Dermis blood vessel endothelial cell (primary cell): Measurements from ENCODE around the gene ADAMTS13. TPM values are rescaled to one million over a fixed set of nuclear protein-coding genes. Genes with fewer than 3 reads are reported as not detected.

ENCODE experiments used
- DNase-seq: peaks from one replicate; pipeline ENCODE4 v3.0.0; 2010
- total RNA-seq: library from RNA; depleted of rRNA; stranded (reverse); fragments of >200 nt; gene quantifications from 2 replicates; pipeline ENCODE4 v1.2.3, GENCODE V29; 2014

ADAMTS13 gene
- total RNA-seq, 1 donor from 2014 or later = 1.0 TPM

DNA sequence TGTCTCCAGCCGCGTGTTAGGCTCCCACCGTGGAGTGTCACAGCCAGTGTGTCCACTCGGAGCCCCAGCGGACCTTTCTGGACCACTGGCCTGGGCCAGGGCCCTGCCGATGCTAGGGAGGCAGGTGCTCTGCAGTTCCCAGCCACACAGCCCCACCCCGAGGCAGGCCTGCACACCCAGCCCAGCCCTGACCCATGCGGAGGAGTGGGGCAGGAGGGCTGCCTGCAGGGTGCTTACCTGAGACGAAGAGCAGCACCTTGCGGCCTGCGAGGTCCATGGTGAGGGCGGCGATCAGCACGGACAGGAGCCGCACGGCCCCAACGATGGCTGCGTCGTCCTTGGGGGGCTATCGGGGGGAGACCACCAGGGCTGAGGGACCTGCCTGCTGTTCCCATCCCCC lies 51.6 kb downstream of the ADAMTS13 start:
- no peak for DNase-seq

DNA sequence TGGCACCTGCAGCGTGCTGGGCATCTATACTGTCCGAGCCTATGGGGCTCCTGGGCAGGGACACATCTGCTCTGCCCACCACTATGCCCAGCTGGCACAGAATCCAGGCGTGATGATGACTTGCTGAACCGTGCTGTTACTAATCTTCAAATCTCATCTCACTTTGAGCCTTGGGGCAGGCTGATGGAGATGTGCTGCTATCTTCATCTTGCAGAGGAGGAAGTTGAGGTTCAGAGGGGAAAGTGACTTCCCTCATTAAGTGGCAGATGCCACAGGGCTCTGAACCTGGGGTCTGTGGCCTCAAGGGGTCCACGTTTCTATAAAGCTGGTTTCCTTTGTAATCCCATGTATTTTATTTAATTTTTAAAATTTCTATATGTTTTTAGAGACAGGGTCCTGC lies 52.0 kb downstream of the ADAMTS13 start:
- DNase-seq = no peak

DNA sequence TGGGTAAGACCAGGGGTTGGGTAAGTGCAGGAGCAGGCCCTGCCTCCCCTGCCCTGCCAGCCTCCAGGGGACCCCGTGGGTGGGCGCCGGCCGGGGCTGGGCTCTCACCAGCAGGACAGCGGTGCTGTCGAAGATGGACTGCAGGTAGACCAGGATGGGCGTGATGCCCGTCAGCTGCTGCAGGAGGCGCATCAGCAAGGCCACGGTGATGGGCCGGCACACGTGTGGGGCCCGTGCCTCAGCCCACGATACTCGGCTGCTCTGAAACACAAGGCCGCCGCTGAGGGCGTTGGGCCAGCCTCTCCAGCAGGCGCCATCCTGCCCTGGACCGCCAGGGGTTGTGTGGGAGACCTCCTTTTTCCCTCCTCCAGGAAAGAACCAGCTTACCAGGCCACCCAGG lies 52.7 kb downstream of the ADAMTS13 start:
- DNase-seq = no peak

DNA sequence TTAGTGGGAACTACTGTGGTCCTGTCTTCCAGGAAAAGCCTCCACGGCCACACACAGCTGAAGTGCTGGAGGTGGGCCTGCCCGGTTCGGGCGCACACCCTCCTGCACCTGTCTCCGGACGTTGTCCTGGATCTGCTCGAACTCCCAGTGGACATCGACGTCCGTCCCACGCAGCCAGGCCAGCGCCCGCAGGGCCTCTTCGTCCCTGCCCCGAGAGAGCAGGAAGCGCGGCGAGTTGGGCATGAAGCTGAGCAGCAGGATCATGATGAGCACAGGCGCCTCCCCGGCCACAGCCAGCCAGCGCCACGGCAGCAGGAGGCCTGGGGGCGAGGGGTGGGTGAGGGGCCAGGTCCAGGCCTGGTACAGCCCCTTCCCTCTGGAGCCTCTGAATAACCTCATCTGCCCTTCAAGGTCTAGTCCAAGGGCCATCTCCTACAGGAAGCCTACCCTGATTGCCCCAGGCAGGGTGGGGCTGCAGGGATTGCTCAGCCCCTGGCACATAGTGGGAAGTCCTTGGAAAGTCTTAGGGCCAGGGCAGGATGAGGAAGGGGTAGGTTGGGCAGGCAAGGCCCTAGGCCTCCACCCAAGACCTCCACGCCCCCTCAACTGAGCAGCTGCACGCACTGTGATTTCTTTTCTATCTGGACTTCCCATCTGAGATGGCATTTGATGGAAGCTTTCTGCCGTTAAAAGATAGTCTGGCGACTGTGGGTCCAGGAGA lies 53.3 kb downstream of the ADAMTS13 start:
- no peak for DNase-seq

DNA sequence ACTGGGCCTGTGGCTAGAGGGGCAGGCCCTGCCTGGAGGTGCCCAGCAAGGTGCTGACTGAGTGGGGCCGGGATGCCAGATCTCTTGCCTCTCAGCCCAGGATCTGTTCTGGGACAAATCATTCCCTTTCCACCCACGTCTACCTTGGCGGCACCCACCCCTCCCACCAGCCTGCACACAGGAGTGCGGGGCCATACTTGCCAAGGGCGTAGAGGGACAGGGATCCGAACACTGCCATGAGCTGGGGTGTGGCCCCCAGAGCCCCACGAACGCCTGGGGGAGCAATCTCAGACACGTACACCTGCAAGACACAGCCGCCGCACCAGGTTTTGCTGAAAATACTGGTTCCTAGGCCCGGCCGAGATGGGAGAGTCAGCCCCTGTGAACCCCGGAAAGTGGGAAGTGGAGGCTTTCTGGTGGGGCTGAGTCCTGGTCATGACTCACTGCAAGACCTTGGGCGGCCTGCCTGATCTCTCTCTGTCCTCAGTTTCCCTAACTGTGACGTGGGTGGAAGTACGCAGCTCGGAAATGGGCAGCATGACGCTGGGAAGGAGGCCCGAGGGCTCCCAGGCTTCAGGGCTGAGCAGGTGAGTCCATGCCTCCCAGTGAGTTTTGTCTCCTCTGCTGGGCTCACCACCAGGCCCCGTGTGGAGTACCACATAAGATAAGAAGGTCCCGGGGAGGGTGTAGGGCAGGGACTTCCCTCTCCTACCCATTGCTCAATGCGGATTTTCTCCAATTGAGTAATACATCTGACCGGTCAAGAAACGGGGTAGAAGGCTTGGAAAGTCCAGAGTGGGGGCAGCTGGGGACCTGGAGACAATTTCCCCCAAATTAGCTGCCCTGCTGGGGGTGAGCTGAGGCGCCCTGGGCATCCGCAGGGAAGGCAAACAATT lies 54.1 kb downstream of the ADAMTS13 start:
- DNase-seq = no peak

DNA sequence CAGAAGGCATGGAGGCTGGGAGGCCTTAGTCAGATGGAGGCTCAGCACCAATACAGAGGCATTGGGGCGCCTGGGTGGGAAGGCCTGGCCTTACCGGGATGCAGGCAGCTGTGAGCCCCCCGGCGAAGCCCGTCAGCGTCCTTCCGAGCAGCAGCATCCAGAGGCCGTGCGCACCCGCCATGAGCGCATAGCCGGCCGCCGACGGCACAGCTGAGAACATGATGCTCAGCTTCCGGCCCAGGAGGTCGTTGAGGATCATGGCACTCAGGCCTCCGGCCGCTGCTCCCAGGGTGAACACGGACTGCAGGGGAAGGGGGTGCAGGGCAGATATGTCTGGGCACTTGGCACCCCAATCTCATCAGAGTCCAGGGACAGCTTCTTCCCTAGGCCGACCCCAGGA lies 54.8 kb downstream of the ADAMTS13 start:
- DNase-seq = no peak

DNA sequence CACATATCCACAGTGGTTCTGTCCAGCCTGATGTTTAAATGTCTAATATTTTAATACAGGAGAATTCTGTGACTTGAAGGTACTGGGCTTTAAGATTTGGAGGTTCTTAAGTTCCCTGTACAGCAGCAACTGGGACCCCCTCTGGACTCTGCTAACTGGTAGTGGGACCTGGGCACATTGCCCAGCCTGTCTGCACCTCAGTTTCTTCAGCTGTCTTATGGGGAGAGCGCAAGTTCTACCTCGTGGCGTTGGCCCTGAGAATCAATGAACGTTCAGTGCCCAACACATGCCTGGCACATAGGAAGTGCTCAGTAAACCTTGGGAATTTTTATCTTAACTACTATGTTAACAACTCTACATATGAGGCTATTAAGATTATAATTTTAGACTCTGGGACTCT lies 55.3 kb downstream of the ADAMTS13 start:
- DNase-seq = no peak

DNA sequence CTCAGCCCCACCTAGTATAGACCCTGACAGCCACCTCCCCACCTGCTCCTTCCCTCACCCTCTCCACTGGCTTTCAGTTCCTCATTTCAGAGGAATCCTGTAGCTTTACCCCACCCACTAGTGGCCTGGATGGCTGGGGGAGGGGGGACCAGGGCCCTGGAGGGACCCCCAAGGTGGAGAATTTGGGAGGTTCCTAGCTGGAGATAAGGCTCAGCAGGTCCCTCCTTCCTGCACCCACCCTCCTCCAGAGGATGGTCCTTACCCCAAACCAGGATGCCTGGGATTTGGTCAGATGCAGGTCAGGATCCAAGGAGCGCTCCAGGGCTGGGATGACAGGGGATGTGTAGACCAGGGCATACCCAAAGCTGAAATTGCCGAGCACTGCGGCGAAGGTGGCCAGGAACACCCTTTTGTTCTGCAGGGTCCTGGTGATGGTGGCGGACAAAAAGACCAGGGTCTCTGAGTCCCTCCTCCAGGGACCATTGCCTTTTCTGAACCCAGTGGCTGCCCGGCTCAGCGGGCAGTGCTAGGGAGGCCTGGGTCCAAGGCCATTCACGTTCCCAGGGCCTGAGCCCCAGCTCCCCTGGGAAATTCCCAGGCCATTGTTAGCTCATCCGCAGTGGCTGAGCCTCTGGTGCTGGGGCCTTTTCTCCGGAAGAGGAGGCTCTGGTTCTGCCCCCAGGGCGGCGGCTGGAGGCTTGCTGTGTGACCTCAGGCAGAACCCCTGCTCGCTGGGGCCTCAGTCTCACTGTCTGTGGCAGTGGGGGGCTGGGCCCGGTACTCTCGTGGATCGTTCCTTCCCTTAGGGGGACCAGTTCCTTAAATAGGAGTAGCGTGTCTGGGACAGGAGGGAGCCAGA lies 56.1 kb downstream of the ADAMTS13 start:
- peak; percentile 67 for DNase-seq

DNA sequence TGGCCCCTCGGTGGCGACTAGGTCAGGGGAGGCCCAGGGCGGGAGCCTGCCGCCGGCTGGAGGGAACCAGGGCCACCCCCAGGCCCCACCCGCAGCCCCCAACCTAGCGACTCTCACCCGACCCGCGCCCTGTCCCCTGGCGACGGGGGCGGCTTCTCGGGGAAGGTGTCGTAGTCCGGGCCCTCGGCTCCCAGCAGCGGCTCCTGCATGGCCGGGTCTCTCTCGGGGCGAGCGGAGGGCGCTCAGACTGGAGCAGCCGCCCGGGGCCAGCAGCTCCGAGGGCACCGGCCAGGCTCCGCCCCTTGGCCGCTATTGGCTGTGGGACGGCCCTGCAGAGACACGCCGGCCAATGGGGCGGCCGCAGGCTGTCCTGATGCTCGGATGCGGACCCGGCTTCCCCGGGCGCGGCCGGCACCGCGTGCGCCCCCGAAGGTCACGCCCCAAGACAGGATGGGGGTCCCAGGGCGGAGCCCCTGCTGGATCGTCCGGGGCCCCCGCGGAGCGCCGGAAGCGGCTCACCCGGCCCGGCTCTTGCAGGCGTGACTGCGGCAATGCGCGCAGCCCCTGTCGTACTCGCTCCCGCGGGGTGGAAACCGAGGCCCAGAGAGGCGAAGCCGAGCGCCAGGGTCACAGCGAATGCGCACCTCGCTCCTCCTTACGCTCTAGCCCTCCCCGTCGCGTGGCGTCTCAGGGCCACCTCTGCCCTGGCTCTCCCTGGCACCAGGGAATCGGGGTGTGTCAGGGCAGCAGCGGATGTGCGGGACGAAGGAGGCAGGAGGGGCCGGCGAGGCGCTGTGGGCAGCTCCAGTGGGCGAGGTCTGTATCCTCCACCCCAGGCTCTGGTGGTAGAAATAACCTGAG lies 56.9 kb downstream of the ADAMTS13 start, which contains the start of gene SLC2A6:
TSS of gene SLC2A6 (minus strand) at position 249 of the 861 bp plus-strand sequence. CDS start at position 209, 40 bp downstream.
- peak; percentile 84 for DNase-seq

DNA sequence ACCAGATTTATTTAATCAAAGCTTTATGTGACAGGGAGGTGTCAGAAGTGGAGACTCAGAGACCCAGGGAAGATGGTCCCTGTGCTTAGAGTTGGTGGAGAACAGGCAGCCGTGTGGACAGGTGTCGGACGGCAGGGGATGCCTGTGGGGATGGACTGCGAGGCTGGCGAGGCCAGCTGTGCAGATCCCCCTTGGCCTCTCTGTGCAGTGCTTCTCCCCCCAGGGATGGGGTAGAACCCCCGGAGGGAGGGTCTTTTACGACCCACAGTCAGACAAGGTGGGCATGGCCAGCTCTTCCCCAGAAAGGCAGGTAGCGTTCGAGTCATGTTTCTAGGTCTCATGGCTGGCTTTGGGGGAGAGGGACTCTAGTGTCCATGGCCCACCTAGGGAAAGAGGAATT lies 61.4 kb downstream of the ADAMTS13 start:
- no peak for DNase-seq

DNA sequence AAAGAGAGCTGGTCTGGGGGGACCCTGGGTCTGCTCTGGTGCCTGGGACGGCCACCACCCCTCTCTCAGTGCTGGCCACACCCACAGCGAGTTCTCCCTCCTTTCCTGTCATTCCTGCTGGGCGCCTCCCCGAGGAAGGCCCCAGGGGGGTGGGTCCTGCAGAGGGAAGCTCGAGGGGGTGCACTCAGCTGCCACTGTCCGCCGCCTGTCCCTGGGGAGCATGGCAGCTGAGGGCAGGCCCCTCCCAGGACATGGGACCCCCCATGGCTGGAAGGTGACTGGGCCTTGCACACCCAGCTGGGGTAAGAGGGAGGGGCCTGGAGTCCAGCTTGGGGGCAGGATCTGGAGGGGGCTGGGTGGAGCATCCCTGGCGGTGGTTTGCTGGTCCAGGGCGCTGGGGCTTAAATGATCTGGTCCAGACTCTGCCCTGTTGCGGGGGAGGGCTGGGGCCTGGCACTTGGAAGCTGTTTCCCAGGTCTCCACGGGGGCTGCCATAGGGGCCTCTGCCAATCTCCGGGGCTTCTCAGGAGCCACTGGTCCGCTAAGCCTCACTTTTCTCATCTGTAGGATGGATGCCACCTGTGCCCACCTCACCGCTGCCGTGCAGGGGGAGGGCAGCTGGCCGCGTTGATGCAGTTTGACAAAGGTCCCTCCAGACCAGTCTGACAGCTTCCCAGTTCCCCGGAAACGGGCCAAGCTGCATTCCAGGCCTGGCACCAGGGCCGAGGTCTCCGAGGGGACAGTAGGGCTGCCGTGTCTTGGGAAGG lies 62.7 kb downstream of the ADAMTS13 start:
- DNase-seq = no peak

DNA sequence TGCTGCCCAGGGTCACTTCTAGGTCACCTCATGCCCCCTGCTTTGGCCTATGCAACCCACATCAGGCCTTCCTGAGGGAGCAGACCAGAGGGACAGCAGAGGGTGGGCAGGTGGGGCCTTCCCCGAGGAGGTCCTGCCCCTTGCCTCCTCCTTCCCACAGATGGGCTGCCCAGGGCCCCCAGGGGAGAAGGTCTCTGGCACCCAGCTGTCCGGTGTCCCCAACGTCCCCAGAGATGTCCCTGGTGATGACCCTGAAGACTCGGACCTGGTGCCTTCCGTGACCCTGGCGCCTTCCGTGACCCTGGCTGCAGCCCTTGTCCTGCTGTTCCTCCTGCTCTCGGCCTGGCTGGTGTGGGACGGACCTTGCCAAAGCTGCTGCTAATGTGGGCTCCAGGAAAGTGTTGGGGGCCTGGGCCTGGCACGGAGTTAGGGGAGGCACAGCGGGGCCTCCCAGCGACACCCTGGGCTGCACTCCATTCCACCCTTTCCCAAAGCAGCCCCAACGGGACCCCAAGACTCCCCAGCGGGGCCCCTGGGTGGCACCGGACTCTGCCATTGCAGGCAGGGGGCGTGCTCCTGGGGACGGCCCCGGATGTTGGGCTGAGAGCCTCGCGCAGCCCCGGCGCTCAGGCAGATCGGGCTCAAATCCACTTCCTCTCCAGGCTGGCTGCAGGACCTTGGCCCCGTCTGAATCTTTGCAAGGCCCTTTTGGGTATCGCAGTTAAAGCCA lies 63.5 kb downstream of the ADAMTS13 start:
- DNase-seq = no peak

DNA sequence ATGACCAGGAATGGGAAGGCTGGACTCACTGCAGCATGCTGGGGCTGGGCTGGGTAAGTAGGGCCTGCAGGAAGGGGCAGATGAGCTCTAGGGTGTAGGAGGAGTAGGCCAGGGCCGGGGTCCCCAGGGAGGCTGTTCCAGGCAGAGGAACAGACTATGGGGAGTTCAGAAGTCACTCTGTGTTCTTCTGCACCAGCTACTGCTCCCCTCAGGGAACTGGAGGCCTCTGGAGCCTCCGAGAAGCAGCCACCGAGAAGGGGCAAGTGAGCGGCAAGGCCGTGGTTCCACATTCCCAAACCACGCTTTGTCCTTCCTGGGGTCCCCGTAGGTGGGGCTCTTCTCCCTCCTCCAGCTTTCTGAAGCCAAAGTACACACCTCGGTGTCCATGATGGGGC lies 65.2 kb downstream of the ADAMTS13 start:
- DNase-seq = no peak

DNA sequence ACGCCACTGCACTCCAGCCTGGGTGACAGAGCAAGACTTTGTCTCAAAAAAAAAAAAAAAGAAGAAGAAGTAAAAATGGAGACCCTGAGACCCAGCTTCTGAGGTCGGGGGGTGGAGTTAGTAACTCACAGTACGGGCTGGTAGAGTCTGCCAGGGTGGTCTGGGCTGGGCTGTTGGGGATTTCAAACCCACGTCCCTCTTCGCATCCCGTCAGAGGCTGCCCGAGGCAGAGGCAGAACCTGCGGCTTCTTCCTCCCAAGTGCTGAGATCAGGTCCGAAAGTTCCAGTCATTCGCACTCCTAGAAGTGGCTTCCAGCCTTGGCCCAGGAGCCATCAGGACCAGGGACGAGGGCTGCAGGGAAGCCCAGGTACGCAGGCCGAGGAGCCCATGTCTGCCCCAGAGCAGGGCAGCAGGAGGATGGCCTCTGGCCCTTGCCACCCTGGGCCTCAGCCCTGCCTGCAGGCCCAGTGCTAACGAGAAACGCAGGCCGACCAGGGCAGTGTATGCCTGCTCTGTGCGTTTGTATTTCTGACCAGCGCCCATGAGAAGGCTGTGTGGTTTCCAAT lies 66.6 kb downstream of the ADAMTS13 start:
- no peak for DNase-seq

DNA sequence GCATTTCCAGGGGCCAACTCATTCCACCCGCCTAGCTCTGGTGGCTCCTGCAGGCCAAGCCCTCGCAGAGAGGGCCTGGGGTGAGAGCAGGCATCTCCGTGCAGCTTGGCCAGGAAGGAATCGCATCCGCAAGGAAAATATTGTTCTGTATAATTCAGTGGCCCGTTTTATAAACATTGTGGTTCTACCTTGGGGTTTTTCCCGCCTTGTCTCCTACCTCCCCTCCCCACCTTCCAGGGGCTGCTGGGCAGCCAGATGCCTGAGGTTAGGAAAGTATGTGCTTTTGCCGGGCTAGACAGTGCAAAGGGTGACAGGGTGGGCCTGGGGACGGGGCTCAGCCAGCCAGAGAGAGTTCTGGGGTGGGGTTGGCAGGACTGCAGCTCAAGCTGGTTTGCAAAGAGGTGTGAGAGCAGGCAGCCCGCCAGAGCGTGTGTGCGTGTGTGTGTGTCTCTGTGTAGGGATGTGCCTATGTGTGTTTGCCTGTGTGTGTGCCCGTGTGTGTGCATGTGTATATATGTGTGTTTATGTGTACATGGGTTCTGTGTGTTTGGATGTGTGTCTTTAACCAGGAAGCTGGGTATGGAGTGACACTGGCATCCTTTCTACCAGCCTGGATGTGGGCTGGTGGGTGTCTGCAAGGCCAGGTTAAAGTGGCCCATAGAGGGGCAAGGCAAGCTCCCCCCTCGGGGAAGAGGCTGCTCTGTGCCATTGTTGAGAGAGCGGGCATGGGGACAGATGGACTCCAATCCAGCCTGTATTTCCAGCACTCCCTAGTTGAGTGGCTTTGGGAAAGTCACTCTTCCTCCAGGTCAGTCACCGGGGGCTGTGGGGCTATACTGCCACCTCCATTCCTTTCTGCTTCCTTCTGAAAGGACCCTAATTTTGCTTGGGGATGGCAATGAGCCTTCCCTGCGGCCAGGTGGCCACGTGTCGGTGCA lies 67.4 kb downstream of the ADAMTS13 start:
- no peak for DNase-seq

DNA sequence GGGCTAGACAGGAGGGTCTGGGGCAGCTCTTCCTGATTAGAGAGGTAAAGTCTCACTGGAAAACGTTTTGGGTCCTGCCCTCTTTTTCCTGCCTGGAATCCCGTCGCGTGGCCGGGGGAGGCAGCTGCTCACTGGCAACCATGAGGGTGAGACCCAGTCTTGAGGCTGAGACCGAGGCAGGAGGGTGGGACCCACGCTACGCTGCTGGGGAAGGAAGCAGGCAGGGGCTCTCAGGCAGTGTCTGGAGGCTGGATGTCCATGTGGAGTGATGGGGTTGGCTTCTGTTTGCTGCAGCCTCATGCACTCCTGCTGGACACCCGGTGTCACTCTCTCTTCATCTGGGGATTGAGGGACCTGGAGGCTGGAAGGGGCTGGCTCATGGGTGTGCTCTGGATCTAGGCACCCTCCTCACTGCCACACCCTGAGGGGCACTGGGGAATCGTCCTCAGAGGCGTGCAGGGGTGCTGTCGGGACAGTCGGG lies 68.1 kb downstream of the ADAMTS13 start:
- DNase-seq = no peak

DNA sequence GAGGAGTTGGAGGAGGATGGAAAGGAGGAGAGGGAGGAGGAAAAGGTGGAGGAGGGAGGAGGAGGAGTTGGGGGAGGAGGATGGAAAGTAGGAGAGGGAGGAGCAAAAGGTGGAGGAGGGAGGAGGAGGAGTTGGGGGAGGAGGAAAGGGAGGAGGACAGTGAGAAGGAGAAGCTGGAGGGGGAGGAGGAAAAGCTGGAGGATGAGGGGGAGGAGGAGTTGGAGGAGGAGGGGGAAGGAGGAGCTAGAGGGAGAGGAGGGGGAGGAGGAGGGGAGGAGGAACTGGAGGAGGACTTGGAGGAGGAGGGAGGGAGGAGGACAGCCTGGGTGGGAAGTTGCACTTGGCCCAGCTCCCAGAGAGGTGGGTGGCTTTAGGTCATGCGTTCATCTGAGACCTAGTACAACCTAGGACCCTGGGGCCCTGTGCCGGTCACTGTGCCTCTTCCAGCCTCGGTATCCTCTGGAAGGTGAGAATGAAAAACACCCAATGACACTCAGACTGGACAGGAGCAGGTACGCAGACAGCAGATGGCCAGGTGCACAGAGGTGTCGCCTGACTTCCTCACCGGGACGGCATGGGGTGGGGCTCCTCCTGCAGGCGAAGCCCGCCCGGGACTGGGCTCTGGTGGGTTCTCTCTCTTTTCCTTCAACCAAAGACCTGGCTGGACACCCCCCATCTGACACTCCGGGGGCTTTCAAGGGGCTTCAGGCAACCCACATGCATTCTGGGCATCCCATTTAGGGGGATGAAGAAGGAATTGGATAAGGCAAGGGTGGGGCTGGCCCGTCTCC lies 68.9 kb downstream of the ADAMTS13 start:
- no peak for DNase-seq

DNA sequence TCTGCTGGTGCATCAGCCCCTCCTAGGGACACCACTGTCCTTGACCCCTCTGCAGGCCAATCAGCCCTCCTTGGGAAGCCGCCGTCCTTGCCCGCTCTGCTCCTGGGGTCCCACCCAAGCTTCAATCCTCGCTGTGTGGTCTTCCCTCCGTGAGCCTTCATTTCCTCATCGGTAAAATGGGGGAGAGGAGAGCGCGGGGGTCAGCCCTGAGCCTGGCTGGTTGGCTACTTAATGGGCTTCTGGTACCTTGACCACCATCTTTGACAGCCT lies 69.4 kb downstream of the ADAMTS13 start:
- DNase-seq = no peak
